ENCODE measurements around the gene ZNF593OS.

DNA sequence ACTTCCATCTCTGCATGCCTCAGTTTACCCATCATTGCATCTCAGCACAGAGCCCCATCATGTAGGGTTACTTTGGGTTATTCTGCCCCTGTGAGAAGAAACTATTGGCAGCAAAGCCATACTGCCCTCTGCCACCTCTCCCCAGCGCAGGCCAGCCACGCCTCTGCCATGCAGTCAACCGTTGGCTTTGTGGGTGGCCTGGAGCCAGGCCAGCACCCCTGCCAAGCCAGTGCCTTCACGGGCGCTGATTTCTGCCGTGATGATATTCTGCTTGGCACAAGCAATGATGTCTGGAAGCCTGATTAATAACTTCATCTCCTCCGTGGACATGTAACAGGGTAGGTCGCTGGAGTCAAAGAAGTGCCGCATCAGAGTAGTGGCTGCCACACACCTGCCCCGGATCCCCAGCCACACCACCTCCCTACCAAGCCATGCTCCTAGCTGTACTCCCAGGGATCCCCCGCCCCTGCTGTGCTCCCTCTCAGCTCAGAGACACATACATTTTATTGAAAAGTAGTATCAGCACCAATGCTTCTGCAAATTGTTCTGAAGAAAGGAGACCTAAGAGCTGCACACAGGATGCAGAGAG lies 47.4 kb upstream of the ZNF593OS start:
- TF ChIP-seq CTCF (IDR thresholded peaks at IDR 0.05) (no peak), EP300 (IDR thresholded peaks at IDR 0.05) (no peak), POLR2A (IDR thresholded peaks at IDR 0.05) (no peak)

Measured in tibial nerve (tissue), 4 donors.